ENCODE results near the gene NUP205.

NUP205 gene

DNA sequence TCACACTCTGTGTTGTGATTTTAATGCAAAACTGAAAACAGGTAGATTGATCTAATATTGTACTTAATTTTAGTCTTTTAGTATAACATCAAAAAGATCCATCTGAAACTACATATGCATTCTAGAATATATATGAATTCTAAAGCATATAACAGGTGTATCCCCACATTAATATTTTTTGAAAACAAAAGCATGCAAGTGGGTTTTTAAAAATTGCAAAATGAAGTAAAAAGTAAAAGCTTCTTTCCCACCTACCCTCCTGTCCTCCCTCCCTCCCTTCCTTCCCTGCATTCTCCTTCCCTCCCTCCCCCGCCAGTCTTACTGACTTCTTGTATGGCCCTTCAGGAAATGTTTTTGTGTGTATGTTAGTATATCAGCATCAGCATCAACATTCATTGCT lies 90.0 kb downstream of the NUP205 start:
- in situ Hi-C loops (cut with MboI; ENCODE audit: low sequenced_read_pairs, unreplicated experiment): no loop called here
- TF ChIP-seq, protein P1, sequence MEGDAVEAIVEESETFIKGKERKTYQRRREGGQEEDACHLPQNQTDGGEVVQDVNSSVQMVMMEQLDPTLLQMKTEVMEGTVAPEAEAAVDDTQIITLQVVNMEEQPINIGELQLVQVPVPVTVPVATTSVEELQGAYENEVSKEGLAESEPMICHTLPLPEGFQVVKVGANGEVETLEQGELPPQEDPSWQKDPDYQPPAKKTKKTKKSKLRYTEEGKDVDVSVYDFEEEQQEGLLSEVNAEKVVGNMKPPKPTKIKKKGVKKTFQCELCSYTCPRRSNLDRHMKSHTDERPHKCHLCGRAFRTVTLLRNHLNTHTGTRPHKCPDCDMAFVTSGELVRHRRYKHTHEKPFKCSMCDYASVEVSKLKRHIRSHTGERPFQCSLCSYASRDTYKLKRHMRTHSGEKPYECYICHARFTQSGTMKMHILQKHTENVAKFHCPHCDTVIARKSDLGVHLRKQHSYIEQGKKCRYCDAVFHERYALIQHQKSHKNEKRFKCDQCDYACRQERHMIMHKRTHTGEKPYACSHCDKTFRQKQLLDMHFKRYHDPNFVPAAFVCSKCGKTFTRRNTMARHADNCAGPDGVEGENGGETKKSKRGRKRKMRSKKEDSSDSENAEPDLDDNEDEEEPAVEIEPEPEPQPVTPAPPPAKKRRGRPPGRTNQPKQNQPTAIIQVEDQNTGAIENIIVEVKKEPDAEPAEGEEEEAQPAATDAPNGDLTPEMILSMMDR (IDR thresholded peaks at IDR 0.05; ENCODE audit: borderline replicate concordance, control extremely low read depth, extremely low read depth, insufficient read depth, missing control alignments): no peak
- no peak for DNase-seq (ENCODE audit: low spot score)

GRCh38 chr7:135648235-135648634 lies 90.5 kb downstream of the NUP205 start:
- DNase-seq (ENCODE audit: low spot score): no peak
- TF ChIP-seq, protein P1 (IDR thresholded peaks at IDR 0.05; ENCODE audit: borderline replicate concordance, control extremely low read depth, extremely low read depth, insufficient read depth, missing control alignments): no peak
- in situ Hi-C loops (cut with MboI; ENCODE audit: low sequenced_read_pairs, unreplicated experiment): no loop called here

GRCh38 chr7:135650831-135651573 lies 93.3 kb downstream of the NUP205 start:
- no peak for DNase-seq (ENCODE audit: low spot score)
- TF ChIP-seq, protein P1 (IDR thresholded peaks at IDR 0.05; ENCODE audit: borderline replicate concordance, control extremely low read depth, extremely low read depth, insufficient read depth, missing control alignments): no peak
- in situ Hi-C loops (cut with MboI; ENCODE audit: low sequenced_read_pairs, unreplicated experiment): loop anchor here (25.0 kb wide), 1 partner anchor 364 kb away; no protein-coding TSS in a partner anchor

DNA sequence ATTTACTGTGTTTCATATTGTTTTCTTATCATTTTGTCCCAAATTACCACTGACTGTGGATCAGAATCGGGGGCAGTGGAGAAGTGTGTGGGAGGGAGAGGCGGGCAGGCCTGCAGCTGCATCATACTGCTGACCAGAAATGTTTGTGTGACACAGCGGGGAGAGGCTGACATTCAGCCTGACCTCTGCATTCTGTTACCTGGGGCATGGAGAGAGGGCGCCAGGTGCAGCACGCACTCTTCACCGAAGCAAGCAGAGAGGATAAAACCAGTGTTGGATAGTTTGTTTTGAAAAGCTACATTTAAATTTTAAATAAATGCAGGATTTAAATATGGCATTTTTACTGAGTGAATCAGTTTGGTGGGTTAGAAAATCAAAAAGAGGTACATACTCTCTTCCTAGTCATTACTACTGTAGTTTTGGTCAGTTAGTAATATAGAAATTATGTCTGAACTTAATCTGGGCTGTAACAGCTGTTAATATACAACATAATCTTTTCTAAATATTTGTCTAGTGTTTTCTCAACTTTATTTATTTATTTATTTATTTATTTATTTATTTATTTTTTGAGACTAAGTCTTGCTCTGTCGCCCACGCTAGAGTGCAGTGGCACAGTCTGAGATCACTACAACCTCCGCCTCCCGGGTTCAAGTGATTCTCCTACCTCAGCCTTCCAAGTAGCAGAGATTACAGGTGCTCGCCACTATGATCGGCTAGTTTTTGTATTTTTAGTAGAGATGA lies 95.8 kb downstream of the NUP205 start:
- in situ Hi-C loops (cut with MboI; ENCODE audit: low sequenced_read_pairs, unreplicated experiment): loop anchor here (25.0 kb wide), 1 partner anchor 366 kb away; no protein-coding TSS in a partner anchor
- no peak for DNase-seq (ENCODE audit: low spot score)
- TF ChIP-seq, protein P1 (IDR thresholded peaks at IDR 0.05; ENCODE audit: borderline replicate concordance, control extremely low read depth, extremely low read depth, insufficient read depth, missing control alignments): no peak

DNA sequence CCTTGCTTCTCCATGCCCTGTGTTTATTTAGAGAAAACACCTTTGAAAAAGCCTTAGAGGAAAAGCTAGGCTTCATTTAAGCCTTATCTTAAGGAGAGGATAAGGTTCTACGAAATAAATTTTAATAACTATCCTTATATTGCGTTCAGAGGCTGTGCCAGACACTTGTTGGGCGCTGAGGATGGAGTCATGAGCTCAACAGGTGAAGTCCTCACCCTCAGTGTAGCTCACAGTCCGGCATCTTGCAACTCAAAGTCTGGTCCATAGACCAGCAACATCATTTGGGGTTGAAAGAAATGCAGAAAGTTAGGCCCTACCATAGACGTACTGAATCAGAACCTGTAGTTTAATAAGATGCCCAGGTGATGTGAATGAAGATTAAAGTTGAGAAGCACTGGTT lies 100.8 kb downstream of the NUP205 start:
- TF ChIP-seq, protein P1 (IDR thresholded peaks at IDR 0.05; ENCODE audit: borderline replicate concordance, control extremely low read depth, extremely low read depth, insufficient read depth, missing control alignments): no peak
- no peak for DNase-seq (ENCODE audit: low spot score)
- in situ Hi-C loops (cut with MboI; ENCODE audit: low sequenced_read_pairs, unreplicated experiment): loop anchor here (25.0 kb wide), 1 partner anchor 371 kb away; no protein-coding TSS in a partner anchor

DNA sequence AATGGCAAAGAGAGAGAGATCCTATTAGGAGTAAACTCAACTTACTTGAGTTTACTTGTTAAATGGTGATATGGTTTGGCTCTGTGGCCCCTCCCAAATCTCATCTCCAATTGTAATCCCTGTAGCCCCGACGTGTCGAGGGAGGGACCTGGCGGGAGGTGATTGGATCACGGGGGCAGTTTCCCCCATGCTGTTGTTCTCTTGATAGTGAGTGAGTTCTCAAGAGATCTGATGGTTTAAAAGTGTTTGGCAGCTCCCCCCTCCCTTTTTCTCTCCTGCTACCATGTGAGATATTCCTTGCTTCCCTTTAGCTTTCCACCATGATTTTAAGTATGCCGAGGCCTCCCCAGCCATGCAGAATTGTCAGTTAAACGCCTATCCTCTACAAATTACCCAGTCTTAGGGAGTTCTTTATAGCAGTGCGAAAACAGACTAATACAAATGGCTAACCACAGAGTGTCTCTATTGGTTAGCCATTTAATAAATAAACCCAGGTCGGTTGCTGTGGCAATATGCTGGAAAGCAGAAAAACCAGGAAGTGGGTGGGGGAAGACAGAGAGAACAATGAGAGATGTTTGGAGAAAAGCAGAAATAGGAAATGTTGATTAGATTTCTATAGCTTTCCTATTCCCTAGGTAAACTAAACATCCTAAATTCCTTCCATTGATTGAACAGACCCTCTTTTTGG lies 101.6 kb downstream of the NUP205 start:
- DNase-seq (ENCODE audit: low spot score): no peak
- in situ Hi-C loops (cut with MboI; ENCODE audit: low sequenced_read_pairs, unreplicated experiment): loop anchor here (25.0 kb wide), 1 partner anchor 372 kb away; no protein-coding TSS in a partner anchor
- TF ChIP-seq, protein P1 (IDR thresholded peaks at IDR 0.05; ENCODE audit: borderline replicate concordance, control extremely low read depth, extremely low read depth, insufficient read depth, missing control alignments): no peak
